PC-3 (cell line): ENCODE measurements around the gene DAPK1. TPM values are rescaled to one million over a fixed set of nuclear protein-coding genes. Genes with fewer than 3 reads are reported as not detected.

Experiments
- ATAC-seq: fragments of 200-7000 bp; cut with Tn5 transposase; 2 replicates; pipeline ENCODE4 v1.9.1; 2020; ENCODE audit warnings: mild to moderate bottlenecking, moderate library complexity
- BruUV-seq: library from RNA; stranded (reverse); fragments of 400-500 nt; replicated peaks from 2 replicates; lab custom pipeline; 2021; lab: Mats Ljungman, UMichigan
- CTCF ChIA-PET: fragments of 300-600 bp; sonication (Branson Sonifier 250); formaldehyde crosslinking; loops from one replicate; lab custom pipeline; 2022; ENCODE audit warnings: antibody characterized with exemption; lab: Charles Lee
- POLR2A ChIA-PET: fragments of 300-600 bp; sonication (Branson Sonifier 250); formaldehyde crosslinking; loops from one replicate; lab custom pipeline; 2022; ENCODE audit warnings: antibody characterized with exemption; ENCODE audit not compliant: unreplicated experiment; lab: Charles Lee
- DNase-seq: peaks from one replicate; pipeline ENCODE4 v3.0.0-alpha.2; 2015
- H2AFZ ChIP-seq: fragments of 300-600 bp; sonication (generic); 2 replicates; pipeline ENCODE4 v1.6.0; 2016; ENCODE audit warnings: antibody characterized with exemption, low read length
- H3F3A ChIP-seq: fragments of 300-600 bp; sonication (generic); one replicate; pipeline ENCODE4 v1.6.0; 2017; ENCODE audit warnings: antibody characterized with exemption, low read length, control low read depth, mild to moderate bottlenecking; ENCODE audit not compliant: unreplicated experiment
- H3K27ac ChIP-seq: fragments of 300-600 bp; sonication (generic); 2 replicates; pipeline ENCODE4 v1.5.1; 2016; ENCODE audit warnings: mild to moderate bottlenecking, low read length
- H3K27me3 ChIP-seq: fragments of 300-600 bp; sonication (generic); 2 replicates; pipeline ENCODE4 v1.6.1; 2016; ENCODE audit warnings: low read length, mixed read lengths
- H3K36me3 ChIP-seq: fragments of 300-600 bp; sonication (generic); 2 replicates; pipeline ENCODE4 v1.6.1; 2016; ENCODE audit warnings: low read depth, mixed run types, low read length, mixed read lengths
- H3K4me1 ChIP-seq: fragments of 300-600 bp; sonication (generic); 2 replicates; pipeline ENCODE4 v1.5.1; 2016; ENCODE audit warnings: low read length; ENCODE audit not compliant: insufficient read depth
- H3K4me2 ChIP-seq: fragments of 300-600 bp; sonication (generic); 2 replicates; pipeline ENCODE4 v1.6.0; 2016; ENCODE audit warnings: low read length
- H3K4me3 ChIP-seq: fragments of 300-600 bp; sonication (generic); 2 replicates; pipeline ENCODE4 v1.5.1; 2016; ENCODE audit warnings: mild to moderate bottlenecking, low read length, mixed read lengths
- H3K79me2 ChIP-seq: fragments of 300-600 bp; sonication (generic); 2 replicates; pipeline ENCODE4 v1.6.1; 2017; ENCODE audit warnings: low read length, mixed read lengths
- H3K9ac ChIP-seq: fragments of 300-600 bp; sonication (generic); 2 replicates; pipeline ENCODE4 v1.6.0; 2016; ENCODE audit warnings: mild to moderate bottlenecking, low read length
- H3K9me2 ChIP-seq: fragments of 300-600 bp; sonication (generic); replicated peaks from 2 replicates; pipeline ENCODE4 v1.6.1; 2016; ENCODE audit warnings: mixed run types, low read length, mixed read lengths
- H3K9me3 ChIP-seq: fragments of 300-600 bp; sonication (generic); 2 replicates; pipeline ENCODE4 v1.6.1; 2016; ENCODE audit warnings: low read length, mixed read lengths
- H4K20me1 ChIP-seq: fragments of 300-600 bp; sonication (generic); 2 replicates; pipeline ENCODE4 v1.6.1; 2016; ENCODE audit warnings: low read length, mixed read lengths
- CTCF ChIP-seq: fragments of 300-600 bp; sonication (generic); conservative IDR thresholded peaks from 2 replicates; pipeline ENCODE4 v1.5.1; 2017; ENCODE audit warnings: antibody characterized with exemption, low read depth, mild to moderate bottlenecking, low read length
- EZH2 ChIP-seq: fragments of 300-600 bp; sonication (generic); IDR thresholded peaks from one replicate; pipeline ENCODE4 v1.6.1; 2017; ENCODE audit warnings: antibody characterized with exemption, mild to moderate bottlenecking, low read length; ENCODE audit not compliant: unreplicated experiment
- EZH2phosphoT487 ChIP-seq: fragments of 300-600 bp; sonication (generic); IDR thresholded peaks from 2 replicates; pipeline ENCODE4 v1.6.1; 2018; ENCODE audit warnings: mild to moderate bottlenecking, antibody characterized with exemption, low read length, borderline replicate concordance
- intact Hi-C: fragments of 100-400 bp; cut with micrococcal nuclease; formaldehyde crosslinking; loops from 2 replicates; pipeline ENCODE4 v1.9.0; 2023
- total RNA-seq: library from RNA; depleted of rRNA; stranded (reverse); fragments of >200 nt; gene quantifications from 2 replicates; pipeline ENCODE4 v1.2.3, GENCODE V29; 2014

The DAPK1 gene
- total RNA-seq, 1 experiment from 2014 or later: not detected

GRCh38 chr9:87607859-87608258 lies 110.2 kb downstream of the DAPK1 start:
- Histone ChIP-seq H3K9me2 (no peaks in the 10 kb centered on the region), H3K79me2 (no peaks in the 10 kb centered on the region), H3K4me3 (no peak overlapping the region), H3K4me1 (no peaks in the 10 kb centered on the region), H2AFZ (no peak overlapping the region), H3K36me3 (no peaks in the 10 kb centered on the region), H3K4me2 (no peak overlapping the region), H3F3A (no peaks in the 10 kb centered on the region), H3K27me3 (peaks cover 62% of the 10 kb centered on the region), H3K27ac (no peak overlapping the region), H3K9me3 (no peaks in the 10 kb centered on the region), H3K9ac (no peak overlapping the region), H4K20me1 (no peaks in the 10 kb centered on the region)
- no TSS peak for BruUV-seq
- ChIA-PET CTCF (no interaction called here), POLR2A (no interaction called here)
- intact Hi-C loops: no loop called here
- TF ChIP-seq CTCF (no peak), EZH2 (no peak), EZH2phosphoT487 (no peak)
- ATAC-seq (no peak), DNase-seq (no peak)

- POLR2A ChIA-PET: no interaction called here
- BruUV-seq: no TSS peak
- H3F3A ChIP-seq: no peaks in the 10 kb centered on the region
- no peaks in the 10 kb centered on the region for H4K20me1 ChIP-seq
- CTCF ChIA-PET: interaction anchor here (0.5 kb wide), 1 partner anchor 1969 kb away, joined by 3 read pairs; no protein-coding TSS in a partner anchor
- H3K36me3 ChIP-seq: no peaks in the 10 kb centered on the region
- no peaks in the 10 kb centered on the region for H3K9me3 ChIP-seq
- peaks cover 61% of the 10 kb centered on the region for H3K27me3 ChIP-seq
- H2AFZ ChIP-seq: no peak overlapping the region
- no peak overlapping the region for H3K4me3 ChIP-seq
- no peak overlapping the region for H3K27ac ChIP-seq
- intact Hi-C loops: no loop called here
- H3K9me2 ChIP-seq: no peaks in the 10 kb centered on the region
- no peak overlapping the region for H3K4me2 ChIP-seq
- DNase-seq (no peak), ATAC-seq (no peak)
- no peaks in the 10 kb centered on the region for H3K79me2 ChIP-seq
- TF ChIP-seq CTCF (no peak), EZH2 (no peak), EZH2phosphoT487 (no peak)
- no peak overlapping the region for H3K9ac ChIP-seq
- H3K4me1 ChIP-seq: no peaks in the 10 kb centered on the region
These were observed 111.3 kb downstream of the DAPK1 start for GRCh38 chr9:87609002-87609401.

- Histone ChIP-seq H2AFZ (no peak overlapping the region), H3K4me2 (no peak overlapping the region), H3K36me3 (no peaks in the 10 kb centered on the region), H3K27ac (no peak overlapping the region), H3K9ac (no peak overlapping the region), H3K9me2 (no peaks in the 10 kb centered on the region), H3K79me2 (no peaks in the 10 kb centered on the region), H3K4me1 (no peaks in the 10 kb centered on the region), H3K27me3 (peaks cover 57% of the 10 kb centered on the region), H3K9me3 (no peaks in the 10 kb centered on the region), H3K4me3 (no peak overlapping the region), H4K20me1 (no peaks in the 10 kb centered on the region), H3F3A (no peaks in the 10 kb centered on the region)
- intact Hi-C loops: no loop called here
- TF ChIP-seq EZH2phosphoT487 (no peak), CTCF (no peak), EZH2 (no peak)
- no TSS peak for BruUV-seq
- ATAC-seq (no peak), DNase-seq (no peak)
- ChIA-PET POLR2A (no interaction called here), CTCF (no interaction called here)
These were observed 111.8 kb downstream of the DAPK1 start for GRCh38 chr9:87609486-87609885.
